Astrocyte (in vitro differentiated cells and primary cell): ENCODE results near the gene PICALM. TPM values are rescaled to one million over a fixed set of nuclear protein-coding genes. Genes with fewer than 3 reads are reported as not detected.
A peak's percentile ranks its signal among the peaks of the same experiment; 100 is the strongest.

Experiments
- DNase-seq: peaks from one replicate; pipeline ENCODE4 v3.0.0-alpha.2; 2010; ENCODE audit warnings: low read depth
- FAIRE-seq: peaks from 2 replicates; lab custom pipeline; 2011; peaks lifted over from hg19 to GRCh38; lab: Jason Lieb, UNC
- H2AFZ ChIP-seq: 2 replicates; pipeline ENCODE4 v1.6.0; 2012; ENCODE audit warnings: low read depth, low read length, inconsistent platforms
- H3K27ac ChIP-seq: 2 replicates; pipeline ENCODE4 v1.5.1; 2011; ENCODE audit warnings: low read depth, low read length, inconsistent platforms
- H3K27me3 ChIP-seq: 2 replicates; pipeline ENCODE4 v1.6.0; 2011; ENCODE audit warnings: low read length, inconsistent platforms; ENCODE audit not compliant: insufficient read depth
- H3K36me3 ChIP-seq: 2 replicates; pipeline ENCODE4 v1.5.1; 2011; ENCODE audit warnings: low read length, inconsistent platforms; ENCODE audit not compliant: insufficient read depth
- H3K4me1 ChIP-seq: 2 replicates; pipeline ENCODE4 v1.5.1; 2011; ENCODE audit warnings: low read length, inconsistent platforms; ENCODE audit not compliant: insufficient read depth
- H3K4me2 ChIP-seq: 2 replicates; pipeline ENCODE4 v1.6.0; 2012; ENCODE audit warnings: low read length, inconsistent platforms
- H3K4me3 ChIP-seq: 2 replicates; pipeline ENCODE4 v1.5.1; 2011; ENCODE audit warnings: low read depth, mild to moderate bottlenecking, low read length, inconsistent platforms; ENCODE audit not compliant: insufficient read depth
- H3K79me2 ChIP-seq: 2 replicates; pipeline ENCODE4 v1.6.0; 2012; ENCODE audit warnings: mild to moderate bottlenecking, low read length, inconsistent platforms; ENCODE audit not compliant: insufficient read depth
- H3K9ac ChIP-seq: 2 replicates; pipeline ENCODE4 v1.6.0; 2012; ENCODE audit warnings: mild to moderate bottlenecking, low read length, inconsistent platforms
- H3K9me3 ChIP-seq: 2 replicates; pipeline ENCODE4 v1.5.1; 2012; ENCODE audit warnings: low read depth, mild to moderate bottlenecking, low read length, inconsistent platforms; ENCODE audit not compliant: insufficient read depth
- H4K20me1 ChIP-seq: 2 replicates; pipeline ENCODE4 v1.6.0; 2012; ENCODE audit warnings: low read length, inconsistent platforms; ENCODE audit not compliant: insufficient read depth
- H3K27ac Mint-ChIP-seq: one replicate; pipeline ENCODE4 v1.8.0; 2021; ENCODE audit warnings: mild to moderate bottlenecking, mixed read lengths; ENCODE audit not compliant: unreplicated experiment
- H3K27me3 Mint-ChIP-seq: one replicate; pipeline ENCODE4 v1.8.0; 2021; ENCODE audit warnings: low read depth, mixed read lengths; ENCODE audit not compliant: unreplicated experiment
- H3K36me3 Mint-ChIP-seq: one replicate; pipeline ENCODE4 v1.8.0; 2021; ENCODE audit warnings: low read depth, mixed read lengths; ENCODE audit not compliant: unreplicated experiment
- H3K4me1 Mint-ChIP-seq: one replicate; pipeline ENCODE4 v1.8.0; 2021; ENCODE audit warnings: low read depth, mixed read lengths; ENCODE audit not compliant: unreplicated experiment
- H3K4me3 Mint-ChIP-seq: one replicate; pipeline ENCODE4 v1.8.0; 2021; ENCODE audit warnings: mild to moderate bottlenecking, moderate library complexity, mixed read lengths; ENCODE audit not compliant: unreplicated experiment
- H3K9me3 Mint-ChIP-seq: one replicate; pipeline ENCODE4 v1.8.0; 2021; ENCODE audit warnings: mild to moderate bottlenecking, mixed read lengths; ENCODE audit not compliant: unreplicated experiment
- EZH2 ChIP-seq: IDR thresholded peaks from 2 replicates; pipeline ENCODE4 v1.6.1; 2012; ENCODE audit warnings: mild to moderate bottlenecking, low read length, inconsistent platforms; ENCODE audit not compliant: insufficient read depth
- total RNA-seq: library from RNA; stranded (reverse); gene quantifications from 2 replicates; pipeline ENCODE4 v1.2.1, GENCODE V29; 2021
- TF ChIP-seq, protein P1 (sequence below): IDR thresholded peaks from 2 replicates; pipeline ENCODE4 v1.5.1; 2011; ENCODE audit warnings: low read depth, mild to moderate bottlenecking, inconsistent platforms, low read length, moderate library complexity; ENCODE audit not compliant: insufficient read depth

PICALM gene
- total RNA-seq, 1 donor from 2014 or later = 260 TPM

- Histone ChIP-seq H3K79me2 (no peaks in the 10 kb centered on the region), H3K36me3 (no peaks in the 10 kb centered on the region), H2AFZ (no peak overlapping the region), H3K9ac (no peak overlapping the region), H4K20me1 (no peaks in the 10 kb centered on the region), H3K27ac (no peak overlapping the region), H3K4me1 (peaks cover 9% of the 10 kb centered on the region), H3K27me3 (no peaks in the 10 kb centered on the region), H3K9me3 (no peaks in the 10 kb centered on the region), H3K4me3 (no peak overlapping the region), H3K4me2 (no peak overlapping the region)
- Mint-ChIP-seq H3K27ac (no peak overlapping the region), H3K4me1 (peaks cover 25% of the 10 kb centered on the region), H3K4me3 (no peak overlapping the region), H3K27me3 (no peaks in the 10 kb centered on the region), H3K36me3 (no peaks in the 10 kb centered on the region), H3K9me3 (no peaks in the 10 kb centered on the region)
- TF ChIP-seq, protein P1, sequence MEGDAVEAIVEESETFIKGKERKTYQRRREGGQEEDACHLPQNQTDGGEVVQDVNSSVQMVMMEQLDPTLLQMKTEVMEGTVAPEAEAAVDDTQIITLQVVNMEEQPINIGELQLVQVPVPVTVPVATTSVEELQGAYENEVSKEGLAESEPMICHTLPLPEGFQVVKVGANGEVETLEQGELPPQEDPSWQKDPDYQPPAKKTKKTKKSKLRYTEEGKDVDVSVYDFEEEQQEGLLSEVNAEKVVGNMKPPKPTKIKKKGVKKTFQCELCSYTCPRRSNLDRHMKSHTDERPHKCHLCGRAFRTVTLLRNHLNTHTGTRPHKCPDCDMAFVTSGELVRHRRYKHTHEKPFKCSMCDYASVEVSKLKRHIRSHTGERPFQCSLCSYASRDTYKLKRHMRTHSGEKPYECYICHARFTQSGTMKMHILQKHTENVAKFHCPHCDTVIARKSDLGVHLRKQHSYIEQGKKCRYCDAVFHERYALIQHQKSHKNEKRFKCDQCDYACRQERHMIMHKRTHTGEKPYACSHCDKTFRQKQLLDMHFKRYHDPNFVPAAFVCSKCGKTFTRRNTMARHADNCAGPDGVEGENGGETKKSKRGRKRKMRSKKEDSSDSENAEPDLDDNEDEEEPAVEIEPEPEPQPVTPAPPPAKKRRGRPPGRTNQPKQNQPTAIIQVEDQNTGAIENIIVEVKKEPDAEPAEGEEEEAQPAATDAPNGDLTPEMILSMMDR = no peak
- no peak for TF ChIP-seq EZH2
- DNase-seq (no peak), FAIRE-seq (no peak)
These were observed 123.6 kb downstream of the PICALM start for GRCh38 chr11:85945296-85945695.

GRCh38 chr11:85941380-85941973, 127.4 kb downstream of the PICALM start:
- no peak overlapping the region for H3K4me2 ChIP-seq
- H3K27me3 Mint-ChIP-seq = no peaks in the 10 kb centered on the region
- peak; percentile 39 for DNase-seq
- no peaks in the 10 kb centered on the region for H3K9me3 ChIP-seq
- no peak for FAIRE-seq
- no peaks in the 10 kb centered on the region for H3K36me3 ChIP-seq
- no peaks in the 10 kb centered on the region for H3K27me3 ChIP-seq
- H4K20me1 ChIP-seq = no peaks in the 10 kb centered on the region
- H3K79me2 ChIP-seq = no peaks in the 10 kb centered on the region
- no peak for TF ChIP-seq EZH2
- TF ChIP-seq, protein P1 = peak; percentile 49
- H3K9me3 Mint-ChIP-seq = peaks cover 6% of the 10 kb centered on the region
- no peak overlapping the region for H2AFZ ChIP-seq
- no peak overlapping the region for H3K27ac ChIP-seq
- H3K4me3 ChIP-seq = no peak overlapping the region
- no peak overlapping the region for H3K27ac Mint-ChIP-seq
- peaks cover 7% of the 10 kb centered on the region for H3K4me1 Mint-ChIP-seq
- no peaks in the 10 kb centered on the region for H3K4me1 ChIP-seq
- peaks cover 3% of the 10 kb centered on the region for H3K36me3 Mint-ChIP-seq
- no peak overlapping the region for H3K4me3 Mint-ChIP-seq
- no peak overlapping the region for H3K9ac ChIP-seq
